HG03066 (cell line): Measurements from ENCODE around the gene DNHD1.

ENCODE experiments used
- ATAC-seq: cut with Tn5 transposase; IDR thresholded peaks from one replicate; pipeline ENCODE4 v1.9.1; 2021; ENCODE audit warnings: low read depth; ENCODE audit not compliant: unreplicated experiment

Gene DNHD1

GRCh38 chr11:6497069-6497839, at the start of gene DNHD1:
DNHD1 (plus strand) TSS chr11:6497280; CDS start chr11:6498216, 936 bp downstream.
- no peak for ATAC-seq

DNA sequence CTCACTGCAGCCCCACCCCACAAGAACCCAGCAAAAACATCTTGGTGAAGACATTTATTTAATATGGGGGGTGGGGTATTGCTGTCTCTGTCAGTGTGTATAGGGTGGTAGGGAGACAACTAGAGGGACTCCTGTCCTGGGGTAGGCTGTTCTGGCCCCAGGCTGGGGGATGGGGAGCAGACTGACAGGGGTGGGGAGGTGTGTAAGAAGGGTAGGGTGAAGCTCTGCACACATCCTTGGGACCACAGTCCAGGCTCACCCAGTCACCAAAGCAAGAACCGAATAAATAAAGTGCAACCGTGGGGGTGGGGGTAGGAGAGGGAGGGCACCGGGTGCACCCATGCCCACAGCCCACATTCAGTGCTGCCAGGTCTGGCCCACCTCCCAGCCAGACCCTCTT, 48.5 kb upstream of the DNHD1 start:
- no peak for ATAC-seq

DNA sequence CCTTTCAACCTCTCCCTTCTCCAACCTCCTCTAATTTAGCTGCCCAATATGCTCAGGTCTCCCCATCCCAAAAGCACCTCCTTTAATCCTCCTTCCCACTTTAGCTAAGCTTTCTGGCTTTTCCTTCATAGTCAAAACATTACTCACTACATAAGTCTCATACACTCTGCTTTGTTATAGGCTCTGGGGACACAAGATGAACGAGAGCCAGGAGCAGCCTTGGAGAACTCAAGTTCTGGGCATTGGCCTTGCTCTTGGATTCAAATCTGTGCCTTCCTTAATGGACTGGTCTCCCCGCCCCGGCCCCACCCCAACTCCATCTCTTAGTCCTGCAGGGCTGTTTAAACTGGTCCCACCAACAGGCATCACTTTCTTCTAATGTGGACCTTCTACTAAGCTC, 44.9 kb upstream of the DNHD1 start:
- no peak for ATAC-seq

DNA sequence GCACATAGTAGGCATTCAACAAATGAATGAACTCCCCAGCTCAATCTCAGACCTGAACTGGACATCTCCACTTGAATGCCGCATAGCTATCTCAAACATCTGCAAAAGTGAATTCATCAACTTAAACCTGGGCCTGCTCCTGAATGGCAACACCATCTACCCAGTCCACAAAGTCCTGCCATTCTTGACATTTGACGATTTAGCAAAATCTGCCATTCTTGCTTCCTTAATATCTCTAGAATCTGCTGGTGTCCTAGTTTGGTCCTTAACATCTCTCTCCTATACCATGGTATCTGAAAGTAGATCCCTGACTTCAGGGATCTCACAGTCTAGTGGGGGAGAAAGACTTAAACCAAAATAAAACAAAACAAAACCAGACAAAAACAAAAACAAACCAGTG, 43.9 kb upstream of the DNHD1 start:
- ATAC-seq = no peak

- no peak for ATAC-seq
Observed at GRCh38 chr11:6455070-6455469, 42.0 kb upstream of the DNHD1 start.

DNA sequence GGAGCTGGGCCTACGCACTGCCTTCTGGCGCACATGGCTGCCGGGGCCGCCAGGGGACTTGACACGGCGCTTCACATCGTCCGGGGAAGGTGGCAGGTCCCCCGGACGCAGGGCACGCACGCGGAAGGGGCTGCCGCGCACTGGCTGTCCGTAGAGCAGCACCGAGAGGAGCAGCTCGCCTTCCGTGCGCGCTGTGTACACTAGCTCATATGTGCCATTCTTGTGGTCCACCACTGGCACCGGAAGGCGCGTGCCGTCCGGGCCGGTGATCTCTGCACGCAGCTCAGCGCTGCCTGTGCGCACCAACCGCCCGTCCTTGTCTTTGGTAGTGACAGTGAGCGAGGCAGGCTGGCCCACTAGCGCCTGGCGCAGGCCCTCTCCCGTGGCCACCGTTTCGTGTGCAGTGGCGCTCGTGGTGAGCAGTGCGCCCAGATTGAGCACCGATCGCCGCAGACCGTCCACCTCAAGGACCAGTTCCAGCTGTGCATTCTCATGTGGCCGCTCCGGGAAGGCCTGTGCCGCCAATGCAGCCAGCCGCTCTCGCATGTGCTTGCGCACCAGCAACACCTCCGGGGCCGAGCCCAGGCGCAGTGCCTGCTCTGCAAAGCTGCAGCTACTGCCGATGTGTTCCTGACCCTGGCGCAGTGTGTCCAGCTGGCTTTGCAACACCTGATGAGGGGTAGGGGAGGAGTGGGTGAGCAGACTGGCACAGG, 40.6 kb upstream of the DNHD1 start:
- ATAC-seq = no peak

DNA sequence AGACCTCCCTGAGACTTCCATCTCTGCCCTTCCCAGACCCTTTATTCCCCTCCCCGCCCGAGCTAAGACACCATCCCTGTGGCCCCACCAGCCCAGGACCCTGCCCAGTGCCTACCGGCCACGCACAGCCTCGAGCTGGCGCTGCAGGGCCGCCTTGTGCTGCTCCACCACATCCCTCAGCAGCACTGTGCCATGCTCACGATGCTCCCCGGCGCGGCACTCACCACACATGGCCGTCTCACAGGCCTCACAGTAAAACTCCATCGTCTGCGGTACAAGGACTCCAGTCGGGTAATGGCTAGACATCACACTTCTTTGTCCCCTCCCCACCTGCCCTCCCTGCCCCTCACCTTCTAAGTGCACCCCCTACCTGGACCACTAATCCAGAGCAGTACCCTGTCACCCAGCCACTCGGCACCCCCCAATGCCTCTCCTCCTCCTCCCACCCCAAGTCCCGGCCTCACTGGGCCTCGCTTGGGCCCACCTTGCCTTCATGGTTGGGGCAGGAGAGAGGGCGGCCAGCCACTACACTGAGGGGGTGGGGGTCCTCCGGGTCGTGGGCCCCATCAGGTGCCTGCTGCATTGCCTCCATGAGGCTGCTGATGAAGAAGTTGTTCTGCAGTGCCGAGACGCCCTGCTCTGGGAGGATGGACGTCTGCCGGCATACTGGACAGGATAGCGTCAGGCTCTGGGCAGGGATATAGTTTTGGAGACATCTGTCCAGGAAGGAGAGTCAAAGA, 39.3 kb upstream of the DNHD1 start:
- ATAC-seq = no peak

GRCh38 chr11:6458352-6459098, 38.6 kb upstream of the DNHD1 start:
- no peak for ATAC-seq

DNA sequence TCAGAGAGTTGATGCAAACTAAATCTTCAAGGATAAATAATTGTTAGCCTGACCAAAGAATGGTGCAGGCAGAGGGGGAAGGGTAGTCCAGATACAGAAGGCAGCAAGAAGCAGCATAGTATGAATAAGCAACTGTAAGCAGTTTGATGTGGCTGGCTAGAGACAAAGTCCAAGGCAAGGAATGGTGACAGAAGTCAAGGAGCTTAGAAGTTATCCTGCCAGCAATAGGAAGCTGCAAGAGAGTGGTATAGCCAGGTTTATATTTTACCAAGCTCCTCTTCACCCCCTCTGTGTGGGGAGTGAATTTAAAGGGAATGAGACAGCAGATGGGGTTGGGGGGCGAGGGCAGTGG, 38.0 kb upstream of the DNHD1 start:
- no peak for ATAC-seq

DNA sequence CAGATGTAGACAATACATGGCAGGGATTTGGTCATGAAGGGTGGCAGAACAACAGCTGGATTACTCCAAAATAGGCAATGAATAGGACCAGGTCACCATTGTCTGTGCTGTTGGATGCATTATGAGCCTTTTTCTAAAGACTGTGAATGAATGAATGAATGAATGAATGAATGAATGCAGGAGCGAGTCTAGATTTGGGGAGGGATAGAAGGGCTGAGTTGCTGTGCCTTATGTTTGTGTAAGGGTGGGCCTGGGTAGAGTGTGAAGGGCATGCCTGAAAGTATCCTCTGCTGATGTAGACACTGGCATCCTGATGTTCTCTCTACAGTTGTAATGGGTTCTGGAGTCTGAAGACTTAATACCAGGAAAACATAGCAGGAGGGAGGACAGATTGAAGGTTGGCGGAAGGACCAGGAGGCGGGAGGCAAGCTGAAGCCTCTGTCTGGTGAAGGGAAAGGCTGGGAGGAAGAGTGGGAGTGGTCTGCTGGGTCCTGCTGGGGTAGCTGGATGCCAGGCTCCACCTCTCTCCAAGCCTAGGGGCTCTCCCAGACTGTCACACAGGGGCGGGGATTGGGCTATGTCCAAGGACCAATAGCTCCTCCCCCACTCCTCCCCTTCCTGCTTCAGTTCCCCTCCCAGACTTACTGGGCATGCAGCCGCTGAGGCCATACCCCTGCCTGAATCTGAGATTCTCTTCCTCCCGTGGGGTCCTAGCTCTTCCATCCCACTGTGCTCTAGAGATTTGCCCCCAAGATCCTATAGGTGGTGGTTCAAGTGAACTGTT, 28.2 kb upstream of the DNHD1 start:
- ATAC-seq = peak; percentile 71

DNA sequence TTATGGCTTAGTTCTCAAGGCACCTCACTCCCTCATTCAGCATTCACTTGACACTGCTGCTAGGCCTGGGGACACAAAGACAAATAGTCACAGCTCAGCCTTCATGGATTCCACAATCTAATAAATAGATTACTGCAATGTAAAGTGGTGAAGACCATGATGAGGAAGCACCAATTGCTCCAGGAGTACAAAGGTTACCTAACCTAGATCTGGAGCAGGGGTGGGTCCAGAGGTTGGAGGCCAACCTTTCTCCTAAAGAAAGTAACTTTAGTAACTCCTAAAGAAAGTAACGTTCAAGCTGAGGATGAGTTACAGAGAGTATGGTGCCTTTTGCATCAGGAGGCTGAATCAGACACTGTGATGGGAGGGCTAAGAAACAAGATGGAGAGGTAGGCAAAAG, 27.5 kb upstream of the DNHD1 start:
- no peak for ATAC-seq

GRCh38 chr11:6472934-6473333, 24.1 kb upstream of the DNHD1 start:
- no peak for ATAC-seq

DNA sequence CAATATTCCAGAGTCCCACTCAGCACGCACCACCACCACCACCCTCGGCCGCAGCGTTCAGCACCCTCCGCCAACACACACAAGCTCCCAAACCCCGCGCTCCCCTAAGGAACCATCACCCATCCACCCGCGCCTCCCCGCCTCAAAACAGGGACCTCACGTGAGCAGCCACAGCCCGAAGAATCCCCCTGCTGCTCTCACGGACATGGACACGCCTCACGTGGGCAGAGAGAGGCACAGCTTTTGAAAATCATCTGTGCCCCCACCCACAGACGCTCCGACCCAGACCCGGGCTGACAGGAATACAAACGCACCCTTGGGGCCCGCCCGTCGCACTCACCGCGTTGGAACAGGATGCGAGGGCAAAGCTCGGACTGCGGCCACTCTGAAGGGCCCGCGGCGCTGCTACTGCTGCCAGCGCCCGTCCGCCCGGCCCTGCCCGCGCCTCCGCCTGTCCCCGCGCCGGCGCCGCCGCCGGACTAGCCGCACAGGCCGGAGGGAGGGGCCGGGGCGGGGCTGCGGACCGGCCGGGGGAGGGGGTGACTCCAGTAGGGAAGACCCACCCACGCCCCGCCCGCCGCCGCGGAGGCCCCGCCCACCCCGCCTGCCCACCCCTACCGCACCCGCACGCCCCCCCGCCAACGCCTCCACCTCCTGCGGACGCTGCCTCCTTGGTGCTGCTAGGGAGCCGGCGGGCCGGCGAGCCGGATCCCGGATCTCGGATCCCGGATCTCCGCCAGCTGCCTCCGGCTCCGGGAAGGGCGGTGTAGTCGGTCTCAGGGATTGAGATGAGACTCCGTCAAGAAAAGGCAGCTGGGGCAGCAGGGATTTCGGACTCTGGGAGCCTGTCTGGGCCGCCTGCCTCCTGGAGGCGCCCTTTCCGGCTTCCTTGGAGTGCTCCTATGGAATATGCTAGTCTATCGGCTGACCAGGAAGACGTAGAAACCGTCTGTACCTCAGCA, 23.3 kb upstream of the DNHD1 start, which contains the start of gene TRIM3:
Gene TRIM3 (minus strand): TSS at position 491 of the 962 bp plus-strand sequence. CDS start 8,246 bp downstream, outside the sequence.
- peak; percentile 59 for ATAC-seq

DNA sequence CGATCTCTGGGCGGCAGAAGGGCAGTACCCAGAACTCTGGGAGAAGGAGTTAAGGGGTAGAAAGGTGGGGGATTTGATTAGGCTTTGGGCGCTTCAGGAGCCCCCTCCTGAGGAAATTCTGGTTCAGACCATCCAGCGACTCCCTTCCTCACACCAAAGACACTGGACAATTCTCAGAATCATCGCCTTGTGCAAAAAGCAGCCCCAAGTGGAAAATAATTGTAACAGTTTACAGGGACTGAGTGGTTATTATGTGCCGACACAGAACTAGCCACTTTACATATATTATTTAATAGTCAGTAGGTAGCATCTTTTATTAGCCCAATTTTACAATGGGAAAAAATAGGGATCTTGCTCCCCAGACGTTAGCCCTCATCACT, 22.7 kb upstream of the DNHD1 start:
- no peak for ATAC-seq

- no peak for ATAC-seq
Observed at GRCh38 chr11:6474806-6475500, 22.1 kb upstream of the DNHD1 start.

GRCh38 chr11:6475936-6476335, 21.1 kb upstream of the DNHD1 start:
- no peak for ATAC-seq

- ATAC-seq = no peak
Observed at GRCh38 chr11:6476571-6476970, 20.5 kb upstream of the DNHD1 start.

DNA sequence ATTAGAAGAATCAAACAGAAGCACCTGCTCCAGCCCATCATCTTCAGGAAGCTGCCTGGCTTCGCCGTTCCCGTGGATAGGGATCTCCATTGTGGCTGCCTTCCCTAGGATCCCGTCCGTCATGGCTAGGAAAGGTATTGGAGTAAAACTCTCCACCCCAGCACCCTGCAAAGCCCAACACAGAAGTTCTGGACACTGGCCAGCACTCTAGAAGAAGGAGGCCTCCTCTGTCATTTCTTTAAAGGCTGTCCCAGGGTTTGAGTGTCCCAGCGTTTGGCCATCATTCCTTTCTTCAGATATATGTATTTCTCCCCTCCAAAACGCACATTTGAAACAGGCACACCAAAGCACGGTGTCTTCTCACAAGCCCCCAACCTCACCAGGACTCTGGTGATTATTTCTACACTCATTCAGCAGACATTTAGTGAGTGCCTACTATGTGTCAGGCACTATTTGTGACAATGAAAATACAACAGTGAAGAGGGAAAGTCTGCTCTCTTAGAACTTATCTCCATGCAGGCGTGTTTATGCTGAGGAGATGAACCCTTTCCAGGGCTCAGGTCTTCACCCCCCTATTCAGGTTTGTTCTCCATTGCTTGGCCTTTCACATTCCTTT, 16.7 kb upstream of the DNHD1 start:
- ATAC-seq = no peak
